ENCODE measurements around the gene MRPS22.
"Not testable (repeated sequence)": the region's sequence is repeated elsewhere in the genome, so short reads cannot be mapped to it uniquely, and the experiment has no call there.

MRPS22 gene

DNA sequence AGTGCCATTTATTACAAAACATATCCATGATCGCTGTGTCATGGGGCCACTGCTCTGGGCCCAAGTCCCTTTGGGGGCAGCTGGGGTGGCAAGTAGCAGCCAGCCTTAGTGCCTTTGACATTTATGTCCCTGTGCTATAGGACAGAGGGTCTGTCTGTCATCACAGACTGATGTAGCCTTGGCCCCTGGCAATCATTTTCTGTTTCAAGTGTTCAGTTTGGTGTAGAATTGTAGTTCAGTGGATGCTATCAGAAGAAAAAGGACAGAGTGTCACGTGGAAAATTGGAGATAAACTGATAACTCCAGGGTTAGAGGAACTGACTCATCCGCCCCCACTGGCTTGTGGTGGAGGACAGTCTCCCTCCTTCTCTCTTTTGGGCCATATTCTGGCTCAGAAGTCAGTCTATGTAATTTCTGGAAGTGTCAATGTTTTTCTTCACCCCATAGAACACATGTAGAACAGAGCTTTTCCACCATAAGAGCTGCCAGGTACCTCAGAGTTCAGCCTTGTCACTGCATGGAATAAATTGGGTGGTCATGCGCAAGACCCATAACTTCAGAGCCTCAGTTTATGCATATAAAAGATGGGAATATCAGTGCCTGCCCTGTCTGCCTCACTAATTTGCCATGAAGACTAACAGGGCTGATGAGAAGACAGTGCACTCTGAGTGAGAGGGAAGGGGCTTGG, 4.5 kb upstream of the MRPS22 start:
- DNase-seq (ENCODE audit: low spot score) = peak; percentile 64

- no peak for DNase-seq (ENCODE audit: low spot score)
Observed at GRCh38 chr3:139340784-139341183, 3.0 kb upstream of the MRPS22 start.

- DNase-seq (ENCODE audit: low spot score) = no peak
Observed at GRCh38 chr3:139342054-139342453, 1.8 kb upstream of the MRPS22 start.

- DNase-seq (ENCODE audit: low spot score) = no peak
Observed at GRCh38 chr3:139346771-139347170, 3.0 kb downstream of the MRPS22 start.

DNA sequence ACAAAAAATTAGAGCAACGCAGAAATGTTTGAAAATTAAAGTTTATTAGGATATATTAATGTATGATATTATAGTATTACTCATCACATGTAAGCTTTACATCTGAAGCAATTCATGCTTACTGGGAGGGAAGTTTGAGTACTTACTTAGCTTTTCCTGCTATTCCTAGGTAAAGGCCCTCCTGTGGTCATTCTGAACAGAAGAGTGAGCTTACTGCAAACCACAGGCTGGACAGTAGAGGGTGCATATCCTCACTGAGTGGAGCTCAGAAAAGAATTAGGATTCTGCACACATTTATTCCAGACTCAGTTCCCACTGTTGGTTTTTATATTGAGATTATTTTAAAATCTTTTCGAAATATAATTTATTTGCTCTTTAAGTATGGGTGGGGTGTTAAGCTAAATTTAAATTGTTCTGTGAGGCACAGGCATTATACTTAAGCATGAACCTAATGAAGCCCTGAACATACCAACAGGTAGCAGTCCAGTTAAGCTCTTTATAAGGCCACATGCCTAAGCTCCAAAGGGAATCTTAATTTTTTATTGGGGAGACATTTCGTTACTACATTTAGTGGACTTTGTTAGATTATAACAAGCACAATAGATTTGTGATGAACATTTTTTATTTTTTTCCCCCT, 10.2 kb downstream of the MRPS22 start:
- peak; percentile 77 for DNase-seq (ENCODE audit: low spot score)

DNA sequence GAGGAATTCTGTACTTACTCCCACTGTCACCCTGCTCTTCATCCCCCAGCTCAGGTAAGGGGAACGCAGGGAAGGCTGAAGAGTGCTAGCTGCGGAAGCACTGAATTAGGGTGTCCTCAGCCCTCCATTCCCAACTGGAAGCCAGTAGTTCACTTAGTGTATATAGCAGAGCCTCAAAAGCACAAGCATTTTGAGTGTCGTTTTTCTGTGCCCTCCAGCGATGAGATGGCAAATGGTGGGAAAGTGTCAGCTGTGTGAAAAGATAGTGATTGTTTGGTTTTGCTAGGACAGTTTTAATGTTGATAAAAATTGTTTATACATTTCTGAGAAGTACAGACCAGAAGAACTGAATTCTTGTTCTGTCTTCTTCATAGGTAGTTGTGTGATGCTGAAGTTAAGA, 10.8 kb downstream of the MRPS22 start:
- DNase-seq (ENCODE audit: low spot score) = no peak

DNA sequence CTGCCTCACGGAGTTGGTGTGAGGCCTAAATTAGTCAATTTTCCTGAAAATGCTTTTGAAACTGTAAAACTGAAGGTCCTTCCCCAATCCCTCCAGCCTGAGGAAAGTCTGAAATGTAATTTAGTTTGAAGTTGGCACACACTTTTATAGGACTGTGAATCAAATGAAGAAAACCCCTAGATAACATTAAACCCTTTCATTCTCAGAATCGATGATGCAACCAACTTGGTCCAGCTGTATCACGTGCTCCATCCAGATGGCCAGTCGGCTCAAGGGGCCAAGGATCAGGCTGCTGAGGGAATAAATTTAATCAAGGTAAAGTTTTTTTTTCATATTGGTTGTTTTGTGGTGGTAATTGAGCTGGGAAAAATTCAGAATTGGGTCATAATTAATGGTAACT, 11.7 kb downstream of the MRPS22 start:
- DNase-seq (ENCODE audit: low spot score) = peak; percentile 66

GRCh38 chr3:139355891-139356290, 12.1 kb downstream of the MRPS22 start:
- DNase-seq (ENCODE audit: low spot score) = no peak

DNA sequence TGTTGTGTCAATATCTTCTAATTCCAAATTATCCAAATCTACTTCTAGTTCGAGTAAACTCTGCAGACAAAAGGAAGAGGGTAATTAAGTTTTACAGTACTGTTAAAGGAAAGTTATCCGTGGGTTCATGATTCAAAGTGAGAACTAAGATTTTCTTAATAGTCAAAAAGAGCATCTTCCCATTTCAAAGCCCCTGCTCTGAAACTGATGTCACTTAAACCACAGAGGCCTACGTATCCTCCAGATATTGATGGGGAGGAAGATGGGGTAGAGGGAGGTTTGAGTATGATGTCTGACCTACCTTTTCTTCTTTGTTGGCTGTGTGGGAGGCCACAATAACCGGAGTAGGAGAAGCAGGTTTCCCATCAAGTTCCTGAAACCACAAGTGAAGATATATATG, 14.1 kb downstream of the MRPS22 start:
- DNase-seq (ENCODE audit: low spot score) = no peak

DNA sequence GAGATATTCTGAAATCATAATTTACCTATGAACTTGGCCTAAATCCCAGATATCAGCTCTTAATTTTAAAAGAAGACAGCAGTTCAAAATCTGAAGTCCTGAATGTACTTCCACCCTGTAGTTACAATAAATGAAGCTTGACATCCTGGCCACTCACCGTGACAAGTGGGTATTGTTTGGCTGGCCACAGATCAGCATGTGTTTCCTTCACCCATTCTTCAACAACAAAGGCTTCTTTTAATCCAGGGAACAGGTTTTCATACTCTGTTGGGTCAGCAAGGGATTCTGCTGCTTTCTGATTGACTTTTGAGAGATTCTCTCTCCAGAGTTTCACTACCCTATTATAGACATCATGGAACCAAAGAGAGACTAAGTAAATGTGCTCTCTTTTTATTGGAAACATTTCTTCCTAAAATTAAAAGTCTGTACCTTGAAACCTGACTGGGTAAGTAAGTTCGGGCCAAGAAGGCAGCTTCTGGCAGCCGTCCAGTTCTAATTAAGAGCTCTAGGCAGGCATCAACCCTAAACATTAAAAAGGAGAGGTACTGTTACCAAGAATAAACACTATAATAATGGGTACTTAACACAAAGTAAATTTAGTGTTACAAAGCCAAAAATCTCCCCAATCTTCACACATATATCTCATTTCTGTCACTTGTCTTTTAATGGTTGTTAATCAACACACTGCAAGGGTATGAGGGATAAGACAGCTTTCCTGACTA, 15.2 kb downstream of the MRPS22 start:
- DNase-seq (ENCODE audit: low spot score) = peak; percentile 73

DNA sequence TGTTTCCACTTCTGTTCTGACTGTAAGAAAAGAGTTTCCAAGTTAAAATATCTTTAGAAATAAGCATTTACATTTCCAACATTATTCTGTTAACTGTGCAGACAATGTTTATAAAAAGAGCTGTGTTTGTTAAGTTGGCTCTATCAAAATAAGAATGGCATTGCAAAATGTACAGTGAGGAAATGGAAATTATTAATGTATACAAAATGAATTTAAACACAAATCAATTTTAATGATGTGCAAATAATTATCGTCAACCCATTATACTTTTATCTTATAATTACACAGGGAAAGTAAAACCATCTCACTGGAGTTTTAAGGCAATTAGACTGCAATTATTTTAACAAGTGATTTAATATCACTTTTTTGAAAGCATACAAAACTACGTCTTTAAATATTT, 17.5 kb downstream of the MRPS22 start:
- no peak for DNase-seq (ENCODE audit: low spot score)

- DNase-seq (ENCODE audit: low spot score) = no peak
Observed at GRCh38 chr3:139364549-139364948, 20.7 kb downstream of the MRPS22 start.

- DNase-seq (ENCODE audit: low spot score) = no peak
Observed at GRCh38 chr3:139374099-139374498, 30.3 kb downstream of the MRPS22 start.

DNA sequence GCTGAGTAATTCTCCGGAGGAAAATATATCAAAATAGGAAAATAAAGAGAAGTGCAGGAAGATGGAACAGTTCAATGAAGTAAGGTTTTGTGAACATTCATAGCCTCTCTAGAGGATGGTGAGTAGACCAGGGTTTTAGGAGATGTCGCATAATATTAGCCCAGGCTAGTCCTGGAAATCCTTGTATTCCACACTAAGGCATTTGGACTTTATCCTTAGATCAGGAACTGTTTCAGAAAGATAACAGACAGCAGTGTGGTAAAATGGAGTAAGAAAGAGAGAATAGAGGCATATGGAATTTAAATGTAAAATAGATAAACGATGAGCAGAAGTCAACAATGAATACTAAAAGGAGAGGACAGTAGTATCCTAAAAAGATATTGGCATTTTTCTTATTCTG, 33.6 kb downstream of the MRPS22 start:
- no peak for DNase-seq (ENCODE audit: low spot score)

DNA sequence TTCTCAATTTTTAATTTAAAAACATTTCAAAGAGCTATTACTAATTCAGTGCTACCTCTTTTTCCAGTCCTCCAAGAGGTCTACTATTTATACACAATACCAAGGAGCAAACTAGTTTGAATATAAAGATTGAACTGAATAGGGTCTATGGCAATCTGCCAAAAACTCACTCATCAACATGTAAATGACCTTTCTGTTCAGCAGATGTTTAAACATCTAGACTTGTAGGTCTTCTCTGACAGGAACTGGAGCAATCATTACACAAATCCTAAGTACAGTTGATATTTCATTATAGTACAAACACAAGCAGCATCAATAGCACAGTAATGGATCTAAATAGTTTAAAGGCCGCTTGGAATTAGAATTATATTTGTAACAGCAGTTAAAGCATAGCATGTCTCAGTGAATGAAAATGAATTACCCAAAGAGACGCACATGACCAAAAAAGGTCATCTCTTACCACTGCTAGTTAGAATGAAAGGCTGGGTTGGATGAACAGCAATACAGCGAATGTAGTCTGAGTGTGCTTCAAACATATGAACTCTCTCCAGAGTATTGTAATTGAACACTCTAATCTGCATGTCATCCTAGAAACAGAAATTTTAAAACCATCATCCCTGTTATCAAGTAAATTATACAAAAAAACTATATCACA, 34.9 kb downstream of the MRPS22 start:
- peak; percentile 29 for DNase-seq (ENCODE audit: low spot score)

DNA sequence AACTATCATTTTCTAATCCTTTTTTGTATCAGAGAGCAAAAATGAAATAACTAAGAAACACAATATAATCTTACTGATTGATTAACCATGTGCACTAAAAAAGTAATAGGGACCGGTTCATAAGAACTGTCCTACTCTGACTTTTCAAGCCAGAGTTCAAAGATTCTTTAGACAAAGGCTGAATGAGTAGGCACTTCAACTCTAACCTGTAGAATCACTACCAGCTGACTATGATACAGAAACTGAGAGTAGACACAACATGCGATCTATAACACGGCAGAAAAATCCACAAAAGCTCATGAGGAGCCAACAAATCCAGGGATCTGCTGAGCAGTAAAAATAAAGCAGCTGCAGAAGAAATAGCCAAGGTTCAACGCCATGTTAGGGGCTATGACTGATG, 36.8 kb downstream of the MRPS22 start:
- DNase-seq (ENCODE audit: low spot score) = no peak

GRCh38 chr3:139382291-139382690, 38.5 kb downstream of the MRPS22 start:
- not testable (repeated sequence) for DNase-seq (ENCODE audit: low spot score)

DNA sequence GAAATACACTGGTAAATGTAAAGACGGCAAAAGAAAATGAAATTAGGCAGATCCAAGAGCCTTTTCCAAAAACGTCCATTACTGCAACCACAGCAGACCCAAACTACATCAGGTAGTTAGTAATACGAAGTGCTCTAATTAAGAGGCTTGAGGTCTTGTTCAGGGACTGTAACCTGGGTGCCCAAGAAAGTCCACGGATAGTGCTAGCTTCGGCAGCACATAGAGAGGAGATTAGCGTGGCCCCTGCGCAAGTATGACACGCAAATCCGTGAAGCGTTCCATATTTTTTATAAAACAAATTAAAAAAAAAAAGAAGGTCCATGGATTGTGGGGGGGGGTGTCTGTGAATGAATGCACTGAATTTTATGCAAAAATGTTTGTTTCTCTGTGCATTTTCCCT, 44.3 kb downstream of the MRPS22 start:
- DNase-seq (ENCODE audit: low spot score) = no peak

GRCh38 chr3:139388821-139389551, 45.2 kb downstream of the MRPS22 start:
- no peak for DNase-seq (ENCODE audit: low spot score)

- peak; percentile 100 for DNase-seq (ENCODE audit: low spot score)
Observed at GRCh38 chr3:139389552-139390368, 45.9 kb downstream of the MRPS22 start, which contains the start of gene COPB2. TSS of gene COPB2 (minus strand) at chr3:139389647. CDS start at chr3:139389550, 97 bp downstream.

GRCh38 chr3:139394116-139394515, 50.3 kb downstream of the MRPS22 start:
- no peak for DNase-seq (ENCODE audit: low spot score)
